IMR-90 (cell line): ENCODE data around the gene HSPA6. TPM values are rescaled to one million over a fixed set of nuclear protein-coding genes. Genes with fewer than 3 reads are reported as not detected.

Source experiments
- ATAC-seq: fragments of 200-7000 bp; cut with Tn5 transposase; 2 replicates; pipeline ENCODE4 v1.9.1; 2020; ENCODE audit warnings: low read depth, mild to moderate bottlenecking, moderate library complexity
- BruUV-seq: library from RNA; stranded (reverse); fragments of 400-500 nt; replicated peaks from 2 replicates; lab custom pipeline; 2021; lab: Mats Ljungman, UMichigan
- CTCF ChIA-PET: fragments of 300-600 bp; formaldehyde crosslinking; extraction: SDS; loops from one replicate; lab custom pipeline; 2021; ENCODE audit warnings: antibody characterized with exemption; lab: Yijun Ruan, JAX
- POLR2A ChIA-PET: fragments of 300-600 bp; sonication (Branson Sonifier 250); formaldehyde crosslinking; loops from one replicate; lab custom pipeline; 2022; ENCODE audit warnings: antibody characterized with exemption; ENCODE audit not compliant: unreplicated experiment; lab: Charles Lee
- DNase-seq: peaks from one replicate; pipeline ENCODE4 v3.0.0; 2013
- H2AFZ ChIP-seq: replicated peaks from 2 replicates; pipeline ENCODE3; 2013; ENCODE audit warnings: low read length, mild to moderate bottlenecking; ENCODE audit not compliant: poor library complexity
- H2AK5ac ChIP-seq: 2 replicates; pipeline ENCODE4 v1.6.1; 2013; ENCODE audit warnings: low read depth, low read length, inconsistent platforms
- H2AK9ac ChIP-seq: replicated peaks from 2 replicates; pipeline ENCODE3; 2013; ENCODE audit warnings: mild to moderate bottlenecking, low read depth, low read length, moderate library complexity; ENCODE audit not compliant: poor library complexity
- H2BK120ac ChIP-seq: 2 replicates; pipeline ENCODE4 v1.6.1; 2013; ENCODE audit warnings: low read depth, low read length, inconsistent platforms
- H2BK15ac ChIP-seq: 3 replicates; pipeline ENCODE4 v1.6.1; 2013; ENCODE audit warnings: low read depth, low read length, inconsistent platforms
- H2BK20ac ChIP-seq: 2 replicates; pipeline ENCODE4 v1.6.1; 2013; ENCODE audit warnings: low read depth, mild to moderate bottlenecking, inconsistent platforms, low read length, moderate library complexity
- H2BK5ac ChIP-seq: 2 replicates; pipeline ENCODE4 v1.6.1; 2013; ENCODE audit warnings: mild to moderate bottlenecking, low read depth, low read length, inconsistent platforms; ENCODE audit not compliant: poor library complexity, severe bottlenecking
- H3K14ac ChIP-seq: replicated peaks from 2 replicates; pipeline ENCODE4 v1.6.1; 2013; ENCODE audit warnings: low read depth, low read length, inconsistent platforms
- H3K18ac ChIP-seq: 2 replicates; pipeline ENCODE4 v1.6.1; 2013; ENCODE audit warnings: low read depth, low read length, control low read depth
- H3K23ac ChIP-seq: 2 replicates; pipeline ENCODE4 v1.6.1; 2013; ENCODE audit warnings: low read depth, low read length, inconsistent platforms
- H3K27ac ChIP-seq: 2 replicates; pipeline ENCODE4 v1.5.1; 2013; ENCODE audit warnings: mild to moderate bottlenecking, control low read depth, low read length; ENCODE audit not compliant: insufficient read depth
- H3K27me3 ChIP-seq: 2 replicates; pipeline ENCODE4 v1.6.1; 2013; ENCODE audit warnings: low read length; ENCODE audit not compliant: control insufficient read depth, insufficient read depth
- H3K36me3 ChIP-seq: 2 replicates; pipeline ENCODE4 v1.6.1; 2013; ENCODE audit warnings: low read length, mixed read lengths; ENCODE audit not compliant: control insufficient read depth, insufficient read depth
- H3K4ac ChIP-seq: 2 replicates; pipeline ENCODE4 v1.6.1; 2013; ENCODE audit warnings: low read depth, low read length, inconsistent platforms
- H3K4me1 ChIP-seq: 2 replicates; pipeline ENCODE4 v1.6.1; 2013; ENCODE audit warnings: low read length, mixed read lengths; ENCODE audit not compliant: control insufficient read depth, insufficient read depth
- H3K4me2 ChIP-seq: 2 replicates; pipeline ENCODE4 v1.6.1; 2013; ENCODE audit warnings: low read depth, mild to moderate bottlenecking, control low read depth, low read length, moderate library complexity
- H3K4me3 ChIP-seq: 2 replicates; pipeline ENCODE4 v1.5.1; 2013; ENCODE audit warnings: low read depth, mild to moderate bottlenecking, control low read depth, low read length, moderate library complexity; ENCODE audit not compliant: insufficient read depth
- H3K56ac ChIP-seq: 2 replicates; pipeline ENCODE4 v1.6.1; 2013; ENCODE audit warnings: low read length, inconsistent platforms; ENCODE audit not compliant: insufficient read depth; ENCODE audit errors: extremely low read depth
- H3K79me1 ChIP-seq, 2 experiments: 2 replicates each; pipeline ENCODE4 v1.6.1; 2013; ENCODE audit warnings: low read length in 2 of 2, inconsistent platforms in 1 of 2, low read depth in 1 of 2
- H3K9ac ChIP-seq: 2 replicates; pipeline ENCODE4 v1.6.1; 2013; ENCODE audit warnings: low read depth, low read length, control low read depth
- H3K9me1 ChIP-seq: 2 replicates; pipeline ENCODE4 v1.6.1; 2013; ENCODE audit warnings: low read length, inconsistent platforms; ENCODE audit not compliant: insufficient read depth
- H3K9me3 ChIP-seq: 2 replicates; pipeline ENCODE4 v1.6.1; 2013; ENCODE audit warnings: low read length; ENCODE audit not compliant: control insufficient read depth, insufficient read depth
- H4K20me1 ChIP-seq: 2 replicates; pipeline ENCODE4 v1.6.1; 2013; ENCODE audit warnings: low read length, inconsistent platforms; ENCODE audit not compliant: insufficient read depth
- H4K5ac ChIP-seq: 2 replicates; pipeline ENCODE4 v1.6.1; 2013; ENCODE audit warnings: mild to moderate bottlenecking, low read depth, low read length, control low read depth
- H4K8ac ChIP-seq, 2 experiments: 2 replicates each; pipeline ENCODE4 v1.6.1; 2013; ENCODE audit warnings: low read depth in 2 of 2, low read length in 2 of 2, control low read depth in 1 of 2, inconsistent platforms in 1 of 2
- H4K91ac ChIP-seq: 2 replicates; pipeline ENCODE4 v1.6.1; 2013; ENCODE audit warnings: low read depth, low read length, inconsistent platforms; ENCODE audit not compliant: insufficient read depth
- BHLHE40 ChIP-seq: fragments of 150-350 bp; IDR thresholded peaks from 2 replicates; pipeline ENCODE4 v1.6.1; 2016; ENCODE audit warnings: mild to moderate bottlenecking, low read depth, low read length
- CEBPB ChIP-seq: IDR thresholded peaks from 2 replicates; pipeline ENCODE4 v1.6.1; 2012; ENCODE audit warnings: low read depth, low read length, improper control_type of control experiment
- CHD1 ChIP-seq: IDR thresholded peaks from 2 replicates; pipeline ENCODE4 v1.6.1; 2012; ENCODE audit warnings: low read depth, low read length, improper control_type of control experiment
- CTCF ChIP-seq: conservative IDR thresholded peaks from 2 replicates; pipeline ENCODE4 v1.5.1; 2012; ENCODE audit warnings: mild to moderate bottlenecking, low read depth, low read length, improper control_type of control experiment
- FOS ChIP-seq: fragments of 150-350 bp; IDR thresholded peaks from 2 replicates; pipeline ENCODE4 v1.6.1; 2016; ENCODE audit warnings: low read depth, low read length
- MAFK ChIP-seq: IDR thresholded peaks from 2 replicates; pipeline ENCODE4 v1.6.1; 2012; ENCODE audit warnings: low read depth, low read length, improper control_type of control experiment
- MAZ ChIP-seq: IDR thresholded peaks from 2 replicates; pipeline ENCODE4 v1.6.1; 2012; ENCODE audit warnings: low read depth, mild to moderate bottlenecking, low read length, improper control_type of control experiment, moderate library complexity, borderline replicate concordance
- MXI1 ChIP-seq: IDR thresholded peaks from 2 replicates; pipeline ENCODE4 v1.6.1; 2012; ENCODE audit warnings: low read depth, mild to moderate bottlenecking, low read length, moderate library complexity, borderline replicate concordance
- NFE2L2 ChIP-seq: fragments of 150-350 bp; IDR thresholded peaks from 2 replicates; pipeline ENCODE4 v1.6.1; 2016; ENCODE audit warnings: low read depth, mild to moderate bottlenecking, low read length
- POLR2A ChIP-seq: IDR thresholded peaks from 2 replicates; pipeline ENCODE4 v1.6.1; 2012; ENCODE audit warnings: mild to moderate bottlenecking, low read depth, low read length
- RAD21 ChIP-seq: IDR thresholded peaks from 2 replicates; pipeline ENCODE4 v1.6.1; 2012; ENCODE audit warnings: low read length, improper control_type of control experiment
- RCOR1 ChIP-seq: IDR thresholded peaks from 2 replicates; pipeline ENCODE4 v1.6.1; 2012; ENCODE audit warnings: mild to moderate bottlenecking, low read length, improper control_type of control experiment; ENCODE audit not compliant: insufficient replicate concordance
- RFX5 ChIP-seq: IDR thresholded peaks from 2 replicates; pipeline ENCODE4 v1.8.0; 2012; ENCODE audit warnings: low read depth, mild to moderate bottlenecking, low read length, moderate library complexity
- SMC3 ChIP-seq: fragments of 150-350 bp; IDR thresholded peaks from 2 replicates; pipeline ENCODE4 v1.6.1; 2016; ENCODE audit warnings: low read depth, mild to moderate bottlenecking, antibody characterized with exemption, low read length, moderate library complexity
- USF2 ChIP-seq: fragments of 150-350 bp; IDR thresholded peaks from 2 replicates; pipeline ENCODE4 v1.6.1; 2017; ENCODE audit warnings: mild to moderate bottlenecking, antibody characterized with exemption, low read length, low read depth
- WGBS, 2 experiments: methylation state at CpG; one replicate each; pipeline versions ENCODE4 v1.1.5 to v1.1.7; 2013; ENCODE audit warnings: missing lambda C conversion rate in 2 of 2; ENCODE audit not compliant: insufficient read length in 1 of 2; ENCODE audit errors: extremely low coverage in 2 of 2; 5-methylcytosine and 5-hydroxymethylcytosine counted together
- dilution Hi-C: fragments of 300-500 bp; cut with HindIII; formaldehyde crosslinking; loops from one replicate; pipeline ENCODE4 v1.14.3; 2018; ENCODE audit warnings: low sequenced_read_pairs; ENCODE audit not compliant: unreplicated experiment
- in situ Hi-C: fragments of 300-500 bp; cut with MboI; formaldehyde crosslinking; loops from 3 replicates; pipeline ENCODE4 v1.14.3; 2019; ENCODE audit warnings: low sequenced_read_pairs, inconsistent platforms, mixed read lengths
- intact Hi-C: fragments of 100-400 bp; cut with micrococcal nuclease; formaldehyde crosslinking; loops from 2 replicates; pipeline ENCODE4 v1.10.0; 2022
- polyA plus RNA-seq, 3 experiments: library from polyadenylated mRNA; depleted of rRNA; stranded (reverse); fragments of >200 nt; gene quantifications; 2 replicates each; pipeline ENCODE4 v1.2.3, GENCODE V29; 2012; ENCODE audit warnings: low replicate concordance in 1 of 3
- total RNA-seq: library from RNA; depleted of rRNA; stranded (reverse); fragments of >200 nt; gene quantifications from 2 replicates; pipeline ENCODE4 v1.2.3, GENCODE V29; 2012
- TF ChIP-seq, protein P1 (sequence below): fragments of 150-350 bp; IDR thresholded peaks from 2 replicates; pipeline ENCODE4 v1.6.1; 2016; ENCODE audit warnings: low read depth, mild to moderate bottlenecking, low read length, moderate library complexity, borderline replicate concordance

The HSPA6 gene
- total and polyA plus RNA-seq, 2 of the 4 experiments (the other 2 are of a cell fraction), result 0.54 to 0.67 TPM

DNA sequence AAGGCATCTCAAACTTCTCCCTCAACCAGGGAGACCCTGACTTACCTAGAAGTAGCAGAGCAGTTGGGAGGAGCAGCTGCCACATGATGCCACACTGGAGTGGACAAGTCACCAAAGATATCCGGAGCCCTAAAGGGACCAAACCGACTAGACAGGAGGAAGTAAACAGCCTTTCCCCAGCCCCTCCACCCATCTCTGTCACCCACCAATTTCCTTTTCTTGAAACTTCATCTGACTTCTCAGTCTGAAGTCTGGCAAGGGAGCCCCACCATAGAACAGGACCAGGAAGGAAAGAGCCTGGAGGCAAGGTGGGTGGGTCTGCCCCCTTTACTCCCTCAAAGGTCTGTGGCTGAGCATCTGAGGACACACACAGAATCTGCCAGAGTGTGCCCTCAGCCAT lies 25.3 kb downstream of the HSPA6 start, which contains the start of gene FCGR3A:
TSS of gene FCGR3A (minus strand) at position 167 of the 400 bp plus-strand sequence. CDS start at position 85, 82 bp downstream.
- no peak within 1 kb of the TSS for H3K9ac ChIP-seq
- no peak within 1 kb of the TSS for H4K5ac ChIP-seq
- no peak within 1 kb of the TSS for H3K18ac ChIP-seq
- H3K4me2 ChIP-seq, result no peak within 1 kb of the TSS
- no peak within 1 kb of the TSS for H4K8ac ChIP-seq
- H3K23ac ChIP-seq, result no peak within 1 kb of the TSS
- H4K91ac ChIP-seq, result no peak within 1 kb of the TSS
- H2BK5ac ChIP-seq, result no peak within 1 kb of the TSS
- H3K56ac ChIP-seq, result no peak within 1 kb of the TSS
- no peak within 1 kb of the TSS for H2BK20ac ChIP-seq
- no peak for DNase-seq
- dilution Hi-C loops (no loop called here), intact Hi-C loops (no loop called here), in situ Hi-C loops (loop anchor here (10.0 kb wide), 1 partner anchor 185 kb away; no protein-coding TSS in a partner anchor)
- ATAC-seq, result no peak
- no peaks in the 10 kb centered on the region for H3K36me3 ChIP-seq
- no peak within 1 kb of the TSS for H2AK9ac ChIP-seq
- POLR2A ChIA-PET, result no interaction called here
- no peak within 1 kb of the TSS for H2AK5ac ChIP-seq
- no TSS peak for BruUV-seq
- no peak within 1 kb of the TSS for H3K27ac ChIP-seq
- H3K14ac ChIP-seq, result no peak within 1 kb of the TSS
- no peak within 1 kb of the TSS for H2AFZ ChIP-seq
- no peaks in the 10 kb centered on the region for H3K4me1 ChIP-seq
- CTCF ChIA-PET, result no interaction called here
- no CpG with 5 or more reads among the region's 2 CpGs for WGBS, 2 experiments
- no peaks in the 10 kb centered on the region for H3K79me1 ChIP-seq
- no peak within 1 kb of the TSS for H3K4me3 ChIP-seq
- no peaks in the 10 kb centered on the region for H4K20me1 ChIP-seq
- H3K27me3 ChIP-seq, result peaks cover 2% of the 10 kb centered on the region; the same call in 1 of the 2 replicates
- H3K9me3 ChIP-seq, result no peaks in the 10 kb centered on the region
- H3K4ac ChIP-seq, result no peak within 1 kb of the TSS
- H2BK120ac ChIP-seq, result no peak within 1 kb of the TSS
- TF ChIP-seq MAFK (no peak), NFE2L2 (no peak), CTCF (no peak), USF2 (no peak), BHLHE40 (no peak), MAZ (no peak), POLR2A (no peak), CEBPB (no peak), RCOR1 (no peak), RAD21 (no peak), MXI1 (no peak), SMC3 (no peak), CHD1 (no peak), RFX5 (no peak), FOS (no peak)
- TF ChIP-seq, protein P1, sequence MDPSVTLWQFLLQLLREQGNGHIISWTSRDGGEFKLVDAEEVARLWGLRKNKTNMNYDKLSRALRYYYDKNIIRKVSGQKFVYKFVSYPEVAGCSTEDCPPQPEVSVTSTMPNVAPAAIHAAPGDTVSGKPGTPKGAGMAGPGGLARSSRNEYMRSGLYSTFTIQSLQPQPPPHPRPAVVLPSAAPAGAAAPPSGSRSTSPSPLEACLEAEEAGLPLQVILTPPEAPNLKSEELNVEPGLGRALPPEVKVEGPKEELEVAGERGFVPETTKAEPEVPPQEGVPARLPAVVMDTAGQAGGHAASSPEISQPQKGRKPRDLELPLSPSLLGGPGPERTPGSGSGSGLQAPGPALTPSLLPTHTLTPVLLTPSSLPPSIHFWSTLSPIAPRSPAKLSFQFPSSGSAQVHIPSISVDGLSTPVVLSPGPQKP, result no peak
- H2BK15ac ChIP-seq, result no peak within 1 kb of the TSS
- no peaks in the 10 kb centered on the region for H3K9me1 ChIP-seq
